Peyer's patch (tissue), 4 donors: ENCODE data around the gene C15orf61. TPM values are rescaled to one million over a fixed set of nuclear protein-coding genes. Genes with fewer than 3 reads are reported as not detected.

ENCODE experiments used
- DNase-seq, 3 donors: peaks; one replicate each; pipeline ENCODE4 v3.0.0-alpha.2; 2017 to 2019
- H3K27ac ChIP-seq, 4 donors: fragments of 200-600 bp; sonication (generic); one replicate each; pipeline ENCODE4 v1.5.1; 2016 to 2019
- H3K27me3 ChIP-seq, 2 donors: fragments of 200-600 bp; sonication (generic); one replicate each; pipeline ENCODE4 v1.5.1; 2019
- H3K36me3 ChIP-seq, 3 donors: fragments of 200-600 bp; sonication (generic); one replicate each; pipeline ENCODE4 v1.5.1; 2016 to 2019
- H3K4me1 ChIP-seq, 4 donors: fragments of 200-600 bp; sonication (generic); one replicate each; pipeline ENCODE4 v1.5.1; 2016 to 2019
- H3K4me3 ChIP-seq, 4 donors: fragments of 200-600 bp; sonication (generic); 1 replicate in 3 of 4; 2 replicates in 1 of 4; pipeline ENCODE4 v1.5.1; 2016 to 2019; ENCODE audit warnings: mild to moderate bottlenecking in 1 of 4
- H3K9me3 ChIP-seq, 4 donors: fragments of 200-600 bp; sonication (generic); one replicate each; pipeline ENCODE4 v1.5.1; 2016 to 2019; ENCODE audit warnings: mild to moderate bottlenecking in 1 of 4
- CTCF ChIP-seq, 6 experiments: fragments of 450-650 bp in 4 of 6; fragments of 200-600 bp in 2 of 6; sonication (generic) in 1 of 6; IDR thresholded peaks; one replicate each; pipeline ENCODE4 v1.5.1; 2017 to 2019; ENCODE audit warnings: antibody characterized with exemption in 6 of 6, mild to moderate bottlenecking in 3 of 6, moderate library complexity in 1 of 6
- POLR2A ChIP-seq, 2 donors: fragments of 450-650 bp; IDR thresholded peaks; one replicate each; pipeline ENCODE4 v1.5.1; 2017; ENCODE audit warnings: antibody characterized with exemption in 2 of 2, mild to moderate bottlenecking in 2 of 2, moderate library complexity in 2 of 2
- total RNA-seq, 4 donors: library from RNA; depleted of rRNA; stranded (reverse); fragments of >200 nt; gene quantifications; one replicate each; pipeline ENCODE4 v1.1.0, GENCODE V29; 2016

The C15orf61 gene
- total RNA-seq, 4 donors from 2014 or later: 2.5 to 10.7 (median 7.6) TPM

GRCh38 chr15:67579164-67579563, 58.2 kb downstream of the C15orf61 start:
- H3K4me1 ChIP-seq: no peaks in the 10 kb centered on the region
- no peak overlapping the region for H3K4me3 ChIP-seq
- TF ChIP-seq POLR2A (IDR thresholded peaks at IDR 0.05) (no peak), CTCF (IDR thresholded peaks at IDR 0.05) (no peak)
- H3K27ac ChIP-seq: no peak overlapping the region
- DNase-seq: no peak
- no peaks in the 10 kb centered on the region for H3K27me3 ChIP-seq
- H3K36me3 ChIP-seq: no peaks in the 10 kb centered on the region
- H3K9me3 ChIP-seq: no peaks in the 10 kb centered on the region

Other genes starting within 250 kb of the C15orf61 start
- gene MAP2K5, start 21.6 kb downstream of the C15orf61 start, total RNA-seq: 10 to 100 TPM; 14.0 to 50.3 (median 21.2) TPM